Neutrophil (primary cell): ENCODE results near the gene MRGPRD.

ENCODE experiments used
- H3K27ac ChIP-seq: fragments of 200-600 bp; sonication (generic); 2 replicates; pipeline ENCODE4 v1.5.1; 2016; ENCODE audit warnings: mild to moderate bottlenecking, moderate library complexity
- H3K27me3 ChIP-seq: fragments of 200-600 bp; sonication (generic); 2 replicates; pipeline ENCODE4 v1.6.0; 2016; ENCODE audit warnings: mild to moderate bottlenecking
- H3K36me3 ChIP-seq: fragments of 200-600 bp; sonication (generic); 2 replicates; pipeline ENCODE4 v1.5.1; 2017
- H3K4me1 ChIP-seq, 2 experiments: fragments of 200-600 bp in 1 of 2; sonication (generic) in 1 of 2; 1 replicate in 1 of 2; 2 replicates in 1 of 2; pipeline versions ENCODE4 v1.5.1 to v1.6.1; 2013 to 2016; ENCODE audit warnings: low read depth in 1 of 2, low read length in 1 of 2, mild to moderate bottlenecking in 1 of 2, moderate library complexity in 1 of 2; ENCODE audit not compliant: control insufficient read depth in 1 of 2, insufficient read depth in 1 of 2
- H3K4me3 ChIP-seq, 2 experiments: fragments of 200-600 bp in 1 of 2; sonication (generic) in 1 of 2; 1 replicate in 1 of 2; 2 replicates in 1 of 2; pipeline ENCODE4 v1.5.1; 2013 to 2016; ENCODE audit warnings: low read depth in 1 of 2, low read length in 1 of 2, mild to moderate bottlenecking in 1 of 2, moderate library complexity in 1 of 2
- H3K9me3 ChIP-seq: fragments of 200-600 bp; sonication (generic); 2 replicates; pipeline ENCODE4 v1.5.1; 2016
- TF ChIP-seq, protein P1 (sequence below): fragments of 200-600 bp; sonication (generic); IDR thresholded peaks from 2 replicates; pipeline ENCODE4 v1.5.1; 2016; ENCODE audit warnings: antibody characterized with exemption

MRGPRD gene

GRCh38 chr11:68942751-68943271, 38.0 kb downstream of the MRGPRD start:
- Histone ChIP-seq H3K36me3 (peaks cover 43% of the 10 kb centered on the region), H3K4me1 (no peaks in the 10 kb centered on the region), H3K27ac (no peak overlapping the region), H3K27me3 (no peaks in the 10 kb centered on the region), H3K4me3 (no peak overlapping the region), H3K9me3 (no peaks in the 10 kb centered on the region)
- TF ChIP-seq, protein P1, sequence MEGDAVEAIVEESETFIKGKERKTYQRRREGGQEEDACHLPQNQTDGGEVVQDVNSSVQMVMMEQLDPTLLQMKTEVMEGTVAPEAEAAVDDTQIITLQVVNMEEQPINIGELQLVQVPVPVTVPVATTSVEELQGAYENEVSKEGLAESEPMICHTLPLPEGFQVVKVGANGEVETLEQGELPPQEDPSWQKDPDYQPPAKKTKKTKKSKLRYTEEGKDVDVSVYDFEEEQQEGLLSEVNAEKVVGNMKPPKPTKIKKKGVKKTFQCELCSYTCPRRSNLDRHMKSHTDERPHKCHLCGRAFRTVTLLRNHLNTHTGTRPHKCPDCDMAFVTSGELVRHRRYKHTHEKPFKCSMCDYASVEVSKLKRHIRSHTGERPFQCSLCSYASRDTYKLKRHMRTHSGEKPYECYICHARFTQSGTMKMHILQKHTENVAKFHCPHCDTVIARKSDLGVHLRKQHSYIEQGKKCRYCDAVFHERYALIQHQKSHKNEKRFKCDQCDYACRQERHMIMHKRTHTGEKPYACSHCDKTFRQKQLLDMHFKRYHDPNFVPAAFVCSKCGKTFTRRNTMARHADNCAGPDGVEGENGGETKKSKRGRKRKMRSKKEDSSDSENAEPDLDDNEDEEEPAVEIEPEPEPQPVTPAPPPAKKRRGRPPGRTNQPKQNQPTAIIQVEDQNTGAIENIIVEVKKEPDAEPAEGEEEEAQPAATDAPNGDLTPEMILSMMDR, result no peak

DNA sequence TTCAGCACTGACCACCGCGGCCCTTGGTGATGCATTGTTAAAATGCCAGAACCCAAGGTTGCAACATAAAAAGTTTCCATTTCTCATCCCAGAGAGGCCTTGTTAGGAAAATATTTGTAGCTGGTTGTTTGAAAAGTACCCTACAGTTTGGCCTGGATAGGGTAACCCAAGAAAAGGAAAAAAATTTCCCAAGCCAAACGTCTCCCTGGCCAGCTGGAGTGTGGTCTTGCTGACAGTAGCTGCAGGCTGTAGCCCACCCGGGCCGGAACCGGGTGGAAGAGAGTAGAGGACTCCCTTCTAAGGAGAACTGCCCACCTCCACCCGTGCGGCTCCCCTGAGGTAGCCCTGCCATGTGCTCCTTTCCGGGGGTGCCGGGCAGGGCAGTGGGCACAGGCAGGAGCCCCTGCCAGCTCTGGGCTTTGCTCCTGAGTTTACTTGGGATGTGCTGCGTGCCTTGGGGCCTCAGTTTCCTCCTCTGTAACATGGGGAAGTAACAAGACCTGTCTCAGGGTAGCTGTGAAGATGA, 38.6 kb downstream of the MRGPRD start:
- TF ChIP-seq, protein P1, result no peak
- H3K27ac ChIP-seq, result no peak overlapping the region
- H3K4me1 ChIP-seq, result no peaks in the 10 kb centered on the region
- H3K9me3 ChIP-seq, result no peaks in the 10 kb centered on the region
- peaks cover 49% of the 10 kb centered on the region for H3K36me3 ChIP-seq
- H3K4me3 ChIP-seq, result no peak overlapping the region
- no peaks in the 10 kb centered on the region for H3K27me3 ChIP-seq

GRCh38 chr11:68941324-68942094, 39.3 kb downstream of the MRGPRD start:
- Histone ChIP-seq H3K4me3 (no peak overlapping the region), H3K4me1 (no peaks in the 10 kb centered on the region), H3K27ac (no peak overlapping the region), H3K27me3 (no peaks in the 10 kb centered on the region), H3K9me3 (no peaks in the 10 kb centered on the region), H3K36me3 (peaks cover 56% of the 10 kb centered on the region)
- TF ChIP-seq, protein P1, result no peak

DNA sequence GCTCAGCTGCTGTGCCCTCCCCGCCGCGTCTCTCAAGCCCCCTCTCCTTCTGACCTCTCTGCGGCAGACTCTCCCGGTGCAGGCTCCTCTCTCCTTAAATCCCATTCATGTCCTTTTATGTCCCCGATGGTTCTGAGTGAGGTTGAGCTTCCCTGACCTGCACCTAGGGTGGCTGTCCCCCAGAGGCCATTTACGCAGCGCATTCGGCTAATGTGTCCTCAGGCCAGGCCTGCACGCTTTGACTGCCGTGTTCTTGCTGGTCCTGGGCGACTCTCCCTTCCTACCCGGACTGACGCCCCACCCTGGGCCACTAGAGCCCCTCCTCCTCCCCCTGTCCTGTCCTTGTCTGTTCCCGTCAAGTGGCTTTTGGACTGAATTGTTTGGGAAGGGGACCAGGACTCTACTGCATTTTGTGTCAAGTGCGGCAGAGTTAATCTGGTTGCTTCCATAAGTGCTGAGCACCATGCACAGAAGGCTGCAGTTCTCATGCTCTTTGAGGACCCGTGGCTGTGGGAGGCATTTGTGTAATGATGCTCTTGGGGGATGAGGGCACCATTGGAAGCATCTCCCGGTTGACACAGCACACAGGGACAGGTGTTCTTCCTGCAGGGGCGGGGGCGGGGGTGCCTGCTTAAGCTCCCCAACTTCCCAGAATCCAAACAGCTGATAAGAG, 40.0 kb downstream of the MRGPRD start:
- Histone ChIP-seq H3K9me3 (no peaks in the 10 kb centered on the region), H3K4me1 (no peaks in the 10 kb centered on the region), H3K4me3 (no peak overlapping the region), H3K27ac (no peak overlapping the region), H3K36me3 (peaks cover 63% of the 10 kb centered on the region), H3K27me3 (no peaks in the 10 kb centered on the region)
- TF ChIP-seq, protein P1, result no peak

- no peaks in the 10 kb centered on the region for H3K9me3 ChIP-seq
- H3K27ac ChIP-seq, result no peak overlapping the region
- H3K36me3 ChIP-seq, result peaks cover 72% of the 10 kb centered on the region
- no peak overlapping the region for H3K4me3 ChIP-seq
- no peaks in the 10 kb centered on the region for H3K27me3 ChIP-seq
- TF ChIP-seq, protein P1, result no peak
- H3K4me1 ChIP-seq, result no peaks in the 10 kb centered on the region
Observed at GRCh38 chr11:68939583-68940555, 40.9 kb downstream of the MRGPRD start.
